ENCODE results near the gene YWHAQ. TPM values are rescaled to one million over a fixed set of nuclear protein-coding genes. Genes with fewer than 3 reads are reported as not detected.

YWHAQ gene
- total RNA-seq, 1 donor from 2014 or later = 655 TPM

DNA sequence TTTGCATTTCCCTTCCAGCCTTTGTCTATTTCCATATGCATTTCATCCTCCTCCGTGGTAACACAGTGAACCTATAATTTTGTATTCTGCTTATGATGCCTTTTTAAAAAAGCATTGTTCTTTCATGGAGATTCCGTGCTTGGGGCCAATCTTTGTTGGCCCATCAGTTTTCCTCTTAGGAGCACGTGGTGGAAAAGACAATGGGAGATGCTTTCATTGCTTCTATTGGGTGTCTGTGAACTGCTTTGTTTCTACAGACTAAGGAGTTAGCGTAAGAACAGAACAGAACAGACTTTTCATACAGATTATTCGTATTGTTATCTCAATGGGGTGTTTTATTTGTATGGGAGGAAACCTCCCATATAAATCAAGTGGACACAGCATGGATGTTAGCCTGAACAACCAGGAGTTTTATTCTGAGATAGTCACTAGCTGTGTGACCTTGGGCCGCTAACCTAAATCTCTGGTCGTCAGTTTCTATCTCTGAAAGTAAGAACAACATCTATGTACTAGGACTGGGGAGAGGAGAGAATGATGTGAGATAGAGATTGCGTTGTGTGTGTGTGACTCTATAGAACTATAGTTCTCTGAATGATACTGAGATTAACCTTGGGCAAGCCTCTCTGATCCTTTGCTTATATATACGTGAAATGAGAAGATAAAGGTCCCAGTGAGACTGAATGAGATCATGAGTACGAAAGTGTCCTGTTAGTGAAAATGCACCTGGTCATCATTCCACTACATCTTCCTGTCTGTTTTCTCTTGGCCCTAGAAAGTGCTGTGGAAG lies 22.9 kb upstream of the YWHAQ start:
- Histone ChIP-seq H4K20me1 (ENCODE audit: low read depth) (no peaks in the 10 kb centered on the region), H3K4me2 (no peak overlapping the region), H3K79me2 (ENCODE audit: low read depth) (no peaks in the 10 kb centered on the region), H3K4me1 (peaks cover 9% of the 10 kb centered on the region), H3F3A (ENCODE audit: low read depth) (no peaks in the 10 kb centered on the region), H3K9me3 (ENCODE audit: low read depth) (no peaks in the 10 kb centered on the region), H3K36me3 (no peaks in the 10 kb centered on the region), H3K27me3 (no peaks in the 10 kb centered on the region), H3K4me3 (no peak overlapping the region), H2AFZ (replicated peaks) (no peak overlapping the region), H3K9ac (no peak overlapping the region), H3K27ac (no peak overlapping the region)
- Mint-ChIP-seq H3K9me3 (peaks cover 3% of the 10 kb centered on the region), H3K27ac (peak overlapping the region; percentile 26), H3K36me3 (no peaks in the 10 kb centered on the region), H3K4me3 (no peak overlapping the region), H3K4me1 (peaks cover 42% of the 10 kb centered on the region), H3K27me3 (ENCODE audit: insufficient read depth, low read depth) (peaks cover 16% of the 10 kb centered on the region)
- no peak for DNase-seq (ENCODE audit: low spot score)
- no peak for TF ChIP-seq EZH2 (IDR thresholded peaks at IDR 0.05)
- TF ChIP-seq, protein P1, sequence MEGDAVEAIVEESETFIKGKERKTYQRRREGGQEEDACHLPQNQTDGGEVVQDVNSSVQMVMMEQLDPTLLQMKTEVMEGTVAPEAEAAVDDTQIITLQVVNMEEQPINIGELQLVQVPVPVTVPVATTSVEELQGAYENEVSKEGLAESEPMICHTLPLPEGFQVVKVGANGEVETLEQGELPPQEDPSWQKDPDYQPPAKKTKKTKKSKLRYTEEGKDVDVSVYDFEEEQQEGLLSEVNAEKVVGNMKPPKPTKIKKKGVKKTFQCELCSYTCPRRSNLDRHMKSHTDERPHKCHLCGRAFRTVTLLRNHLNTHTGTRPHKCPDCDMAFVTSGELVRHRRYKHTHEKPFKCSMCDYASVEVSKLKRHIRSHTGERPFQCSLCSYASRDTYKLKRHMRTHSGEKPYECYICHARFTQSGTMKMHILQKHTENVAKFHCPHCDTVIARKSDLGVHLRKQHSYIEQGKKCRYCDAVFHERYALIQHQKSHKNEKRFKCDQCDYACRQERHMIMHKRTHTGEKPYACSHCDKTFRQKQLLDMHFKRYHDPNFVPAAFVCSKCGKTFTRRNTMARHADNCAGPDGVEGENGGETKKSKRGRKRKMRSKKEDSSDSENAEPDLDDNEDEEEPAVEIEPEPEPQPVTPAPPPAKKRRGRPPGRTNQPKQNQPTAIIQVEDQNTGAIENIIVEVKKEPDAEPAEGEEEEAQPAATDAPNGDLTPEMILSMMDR (IDR thresholded peaks at IDR 0.05) = no peak
- TF ChIP-seq EZH2phosphoT487 (IDR thresholded peaks at IDR 0.05) = no peak

DNA sequence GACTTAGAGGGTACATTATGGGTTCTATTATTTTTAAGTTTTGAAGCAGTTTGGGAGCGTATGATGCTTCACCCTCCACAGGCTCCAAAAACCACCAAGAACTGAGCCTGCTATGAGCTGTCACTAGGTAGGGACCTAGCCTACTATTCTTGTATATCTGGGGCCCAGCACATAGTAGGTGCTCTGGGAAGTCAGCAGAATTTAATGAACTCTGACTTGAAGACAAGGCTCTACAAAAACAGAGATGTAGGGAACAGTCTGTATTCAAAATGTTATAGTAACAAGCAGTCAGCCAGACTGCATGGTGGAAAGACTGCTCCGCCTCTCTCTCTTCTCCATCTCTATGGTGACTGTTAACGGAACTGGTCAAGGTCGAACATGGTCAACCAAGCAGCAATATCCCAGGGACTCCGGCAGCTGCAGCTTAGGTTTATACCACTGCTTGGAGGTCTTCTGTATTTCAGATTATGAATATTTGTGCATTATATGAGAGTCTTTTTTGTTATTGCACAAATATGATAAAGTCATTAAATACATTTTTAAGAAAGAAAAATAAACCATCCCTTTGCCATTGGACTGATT lies 22.2 kb upstream of the YWHAQ start:
- H3K4me2 ChIP-seq = no peak overlapping the region
- H3K4me1 Mint-ChIP-seq = peaks cover 39% of the 10 kb centered on the region
- peaks cover 7% of the 10 kb centered on the region for H3K4me1 ChIP-seq
- H3K4me3 Mint-ChIP-seq = no peak overlapping the region
- H3K9me3 ChIP-seq (ENCODE audit: low read depth) = no peaks in the 10 kb centered on the region
- TF ChIP-seq EZH2phosphoT487 (IDR thresholded peaks at IDR 0.05) = no peak
- TF ChIP-seq, protein P1 (IDR thresholded peaks at IDR 0.05) = no peak
- TF ChIP-seq EZH2 (IDR thresholded peaks at IDR 0.05) = no peak
- no peak for DNase-seq (ENCODE audit: low spot score)
- no peaks in the 10 kb centered on the region for H3K36me3 ChIP-seq
- no peaks in the 10 kb centered on the region for H3K36me3 Mint-ChIP-seq
- peaks cover 3% of the 10 kb centered on the region for H3K9me3 Mint-ChIP-seq
- no peak overlapping the region for H2AFZ ChIP-seq (replicated peaks)
- no peaks in the 10 kb centered on the region for H3K79me2 ChIP-seq (ENCODE audit: low read depth)
- H3K4me3 ChIP-seq = no peak overlapping the region
- no peaks in the 10 kb centered on the region for H4K20me1 ChIP-seq (ENCODE audit: low read depth)
- H3K27me3 ChIP-seq = no peaks in the 10 kb centered on the region
- no peak overlapping the region for H3K27ac ChIP-seq
- H3K27me3 Mint-ChIP-seq (ENCODE audit: insufficient read depth, low read depth) = peaks cover 16% of the 10 kb centered on the region
- no peak overlapping the region for H3K27ac Mint-ChIP-seq
- H3F3A ChIP-seq (ENCODE audit: low read depth) = no peaks in the 10 kb centered on the region
- H3K9ac ChIP-seq = no peak overlapping the region

DNA sequence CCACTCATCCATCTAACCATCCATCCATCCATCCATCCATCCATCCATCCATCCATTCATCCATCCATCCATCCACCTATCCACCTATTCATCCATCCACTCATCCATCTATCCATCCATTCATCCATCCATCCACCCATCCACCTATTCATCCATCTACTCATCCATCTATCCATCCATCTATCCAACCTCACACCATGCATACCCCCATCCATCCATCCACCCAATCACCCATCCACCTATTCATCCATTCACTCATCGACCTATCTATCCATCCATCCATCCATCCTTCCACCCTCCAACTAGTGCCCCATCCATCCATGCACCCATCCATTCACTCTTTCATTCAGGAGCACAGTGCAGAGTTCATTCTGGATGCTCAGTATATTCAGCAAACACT lies 21.5 kb upstream of the YWHAQ start:
- no peak overlapping the region for H2AFZ ChIP-seq (replicated peaks)
- no peaks in the 10 kb centered on the region for H3K79me2 ChIP-seq (ENCODE audit: low read depth)
- H3K27me3 ChIP-seq = no peaks in the 10 kb centered on the region
- no peaks in the 10 kb centered on the region for H3K9me3 ChIP-seq (ENCODE audit: low read depth)
- TF ChIP-seq, protein P1 (IDR thresholded peaks at IDR 0.05) = no peak
- TF ChIP-seq EZH2 (IDR thresholded peaks at IDR 0.05) = no peak
- no peak for TF ChIP-seq EZH2phosphoT487 (IDR thresholded peaks at IDR 0.05)
- peaks cover 3% of the 10 kb centered on the region for H3K4me1 ChIP-seq
- H3K9ac ChIP-seq = no peak overlapping the region
- Mint-ChIP-seq H3K9me3 (peaks cover 3% of the 10 kb centered on the region), H3K4me3 (peak overlapping the region; percentile 15), H3K4me1 (peaks cover 33% of the 10 kb centered on the region), H3K27ac (no peak overlapping the region), H3K36me3 (no peaks in the 10 kb centered on the region), H3K27me3 (ENCODE audit: insufficient read depth, low read depth) (peaks cover 14% of the 10 kb centered on the region)
- no peaks in the 10 kb centered on the region for H4K20me1 ChIP-seq (ENCODE audit: low read depth)
- no peak overlapping the region for H3K27ac ChIP-seq
- no peak overlapping the region for H3K4me3 ChIP-seq
- no peaks in the 10 kb centered on the region for H3K36me3 ChIP-seq
- H3F3A ChIP-seq (ENCODE audit: low read depth) = no peaks in the 10 kb centered on the region
- H3K4me2 ChIP-seq = no peak overlapping the region
- DNase-seq (ENCODE audit: low spot score) = no peak

All from neural progenitor cell (in vitro differentiated cells).